Immature natural killer cell (primary cell): ENCODE measurements around the gene DDAH1. TPM values are rescaled to one million over a fixed set of nuclear protein-coding genes. Genes with fewer than 3 reads are reported as not detected.
"Not testable (repeated sequence)": the region's sequence is repeated elsewhere in the genome, so short reads cannot be mapped to it uniquely, and the experiment has no call there.

Source experiments
- DNase-seq, 3 donors: peaks; one replicate each; pipeline ENCODE4 v3.0.0; 2022; ENCODE audit warnings: mixed read lengths in 1 of 3
- H3K27ac Mint-ChIP-seq, 6 donors: one replicate each; pipeline ENCODE4 v1.8.0; 2020; ENCODE audit warnings: mixed read lengths in 6 of 6, mild to moderate bottlenecking in 5 of 6, inconsistent platforms in 4 of 6, moderate library complexity in 3 of 6
- H3K27me3 Mint-ChIP-seq, 3 donors: one replicate each; pipeline ENCODE4 v1.8.0; 2020 to 2021; ENCODE audit warnings: low read depth in 3 of 3, mild to moderate bottlenecking in 3 of 3, mixed read lengths in 3 of 3, moderate library complexity in 3 of 3, inconsistent platforms in 1 of 3
- H3K36me3 Mint-ChIP-seq, 3 donors: one replicate each; pipeline ENCODE4 v1.8.0; 2020; ENCODE audit warnings: mixed read lengths in 3 of 3, inconsistent platforms in 2 of 3, mild to moderate bottlenecking in 2 of 3
- H3K4me1 Mint-ChIP-seq, 2 donors: one replicate each; pipeline ENCODE4 v1.8.0; 2020; ENCODE audit warnings: inconsistent platforms in 2 of 2, mild to moderate bottlenecking in 2 of 2, mixed read lengths in 2 of 2, moderate library complexity in 1 of 2
- H3K4me3 Mint-ChIP-seq, 5 donors: one replicate each; pipeline ENCODE4 v1.8.0; 2020; ENCODE audit warnings: mild to moderate bottlenecking in 5 of 5, mixed read lengths in 5 of 5, inconsistent platforms in 3 of 5, moderate library complexity in 3 of 5
- H3K9me3 Mint-ChIP-seq, 6 donors: one replicate each; pipeline ENCODE4 v1.8.0; 2020; ENCODE audit warnings: mild to moderate bottlenecking in 6 of 6, mixed read lengths in 6 of 6, inconsistent platforms in 4 of 6, moderate library complexity in 3 of 6
- polyA plus RNA-seq, 3 donors: library from polyadenylated mRNA; unstranded; fragments of 300-500 nt; fragmentation: Illumina TruSeq; gene quantifications; one replicate each; pipeline ENCODE4 v1.2.3, GENCODE V29; 2021

The DDAH1 gene
- polyA plus RNA-seq, 3 donors from 2014 or later: not detected

GRCh38 chr1:85363092-85363491 is 101.9 kb downstream of the DDAH1 start:
- Mint-ChIP-seq H3K27ac (no peak overlapping the region), H3K4me3 (no peak overlapping the region), H3K36me3 (no peaks in the 10 kb centered on the region), H3K9me3 (no peaks in the 10 kb centered on the region), H3K27me3 (peaks cover 0 to 10% (median 1%) of the 10 kb centered on the region in 3 donors), H3K4me1 (no peaks in the 10 kb centered on the region)
- DNase-seq: no peak

DNA sequence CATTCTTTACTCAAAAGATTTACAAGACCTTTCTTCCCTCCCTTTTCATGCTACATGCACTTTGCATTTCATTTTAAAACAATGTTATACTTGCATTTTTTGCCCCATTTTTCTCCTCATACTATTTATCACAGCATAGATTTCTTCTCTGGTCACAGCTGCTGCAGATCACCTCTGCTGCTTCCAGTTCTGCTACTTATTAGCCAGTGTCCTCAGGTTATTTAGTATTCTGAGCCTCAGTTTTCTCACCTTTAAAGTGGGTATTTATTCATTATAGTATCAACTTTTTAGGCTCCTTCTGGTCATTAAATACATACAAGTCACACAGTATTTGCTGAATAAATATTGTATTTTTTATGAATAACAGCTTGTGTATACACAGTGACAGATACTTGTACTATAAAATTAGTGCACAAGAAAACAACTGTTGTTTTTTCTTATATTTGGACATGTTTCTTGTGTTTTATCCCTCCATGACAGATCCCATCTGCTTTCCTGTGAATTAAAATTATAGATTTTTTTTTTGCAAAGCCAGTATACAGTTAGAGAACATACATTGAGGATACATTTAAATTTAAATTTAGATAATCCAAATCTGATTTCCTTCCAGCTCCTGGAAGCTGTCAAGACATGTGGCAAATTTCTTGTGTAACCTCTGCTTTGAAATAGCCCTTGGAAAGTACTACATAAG is 103.2 kb downstream of the DDAH1 start:
- Mint-ChIP-seq H3K4me1 (no peaks in the 10 kb centered on the region), H3K4me3 (no peak overlapping the region), H3K27ac (no peak overlapping the region), H3K27me3 (peaks cover 0 to 10% (median 1%) of the 10 kb centered on the region in 3 donors), H3K36me3 (no peaks in the 10 kb centered on the region), H3K9me3 (no peaks in the 10 kb centered on the region)
- no peak for DNase-seq

DNA sequence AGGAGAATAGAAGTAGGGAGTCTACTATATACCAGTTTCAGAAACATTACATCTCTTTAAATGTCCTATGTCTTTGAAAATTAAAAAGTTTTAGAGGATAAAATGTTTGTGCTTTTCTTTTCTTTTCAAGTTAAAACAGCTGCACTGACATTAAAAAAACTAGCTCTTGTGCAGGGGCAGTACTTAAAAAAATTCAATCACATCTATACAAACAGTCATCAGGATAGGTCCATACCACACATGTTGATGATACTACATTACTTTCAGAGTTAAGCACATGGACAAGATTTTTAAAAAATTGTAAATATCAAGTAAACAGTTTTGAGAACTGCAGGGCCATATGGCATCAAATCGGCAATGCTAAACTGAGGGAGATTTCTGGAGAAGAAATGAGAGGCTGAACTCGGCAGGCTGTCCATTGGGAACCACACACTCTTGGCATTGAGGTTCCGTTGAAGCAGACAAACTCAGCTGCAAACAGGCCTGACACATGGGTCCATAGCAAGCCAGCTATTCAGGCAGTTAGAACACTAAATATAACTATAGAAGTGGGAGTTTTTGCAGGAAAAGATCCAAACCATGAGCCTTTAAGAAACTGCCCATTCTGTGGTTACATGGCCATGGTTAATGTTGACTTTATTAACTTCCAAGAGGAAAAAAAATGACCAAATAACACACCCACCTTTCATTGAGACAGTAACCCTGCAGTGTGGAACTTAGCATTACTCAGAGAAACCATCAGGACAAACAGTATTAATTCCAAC is 104.0 kb downstream of the DDAH1 start:
- no peak overlapping the region for H3K4me3 Mint-ChIP-seq
- H3K4me1 Mint-ChIP-seq: no peaks in the 10 kb centered on the region
- no peak overlapping the region for H3K27ac Mint-ChIP-seq
- peaks cover 0 to 10% (median 1%) of the 10 kb centered on the region in 3 donors for H3K27me3 Mint-ChIP-seq
- no peaks in the 10 kb centered on the region for H3K9me3 Mint-ChIP-seq
- DNase-seq: no peak
- H3K36me3 Mint-ChIP-seq: no peaks in the 10 kb centered on the region

GRCh38 chr1:85359874-85360721 is 104.9 kb downstream of the DDAH1 start:
- DNase-seq: no peak
- no peak overlapping the region for H3K27ac Mint-ChIP-seq
- H3K36me3 Mint-ChIP-seq: no peaks in the 10 kb centered on the region
- no peaks in the 10 kb centered on the region for H3K4me1 Mint-ChIP-seq
- no peak overlapping the region for H3K4me3 Mint-ChIP-seq
- H3K9me3 Mint-ChIP-seq: no peaks in the 10 kb centered on the region
- H3K27me3 Mint-ChIP-seq: peaks cover 0 to 10% (median 1%) of the 10 kb centered on the region in 3 donors

GRCh38 chr1:85358702-85359438 is 106.1 kb downstream of the DDAH1 start:
- DNase-seq: no peak
- H3K9me3 Mint-ChIP-seq: no peaks in the 10 kb centered on the region
- no peaks in the 10 kb centered on the region for H3K4me1 Mint-ChIP-seq
- H3K27ac Mint-ChIP-seq: no peak overlapping the region
- peaks cover 0 to 14% (median 1%) of the 10 kb centered on the region in 3 donors for H3K27me3 Mint-ChIP-seq
- H3K36me3 Mint-ChIP-seq: no peaks in the 10 kb centered on the region
- no peak overlapping the region for H3K4me3 Mint-ChIP-seq

GRCh38 chr1:85357817-85358216 is 107.1 kb downstream of the DDAH1 start:
- Mint-ChIP-seq H3K4me1 (no peaks in the 10 kb centered on the region), H3K9me3 (no peaks in the 10 kb centered on the region), H3K4me3 (no peak overlapping the region), H3K27me3 (peaks cover 0 to 11% (median 1%) of the 10 kb centered on the region in 3 donors), H3K27ac (no peak overlapping the region), H3K36me3 (no peaks in the 10 kb centered on the region)
- no peak for DNase-seq

- peaks cover 0 to 9% (median 3%) of the 10 kb centered on the region in 3 donors for H3K27me3 Mint-ChIP-seq
- H3K36me3 Mint-ChIP-seq: no peaks in the 10 kb centered on the region
- no peak for DNase-seq
- no peaks in the 10 kb centered on the region for H3K4me1 Mint-ChIP-seq
- H3K9me3 Mint-ChIP-seq: no peaks in the 10 kb centered on the region
- H3K27ac Mint-ChIP-seq: no peak overlapping the region
- H3K4me3 Mint-ChIP-seq: no peak overlapping the region
These were observed 108.8 kb downstream of the DDAH1 start for GRCh38 chr1:85356130-85356529.

GRCh38 chr1:85352055-85352454 is 112.9 kb downstream of the DDAH1 start:
- Mint-ChIP-seq H3K36me3 (no peaks in the 10 kb centered on the region), H3K9me3 (no peaks in the 10 kb centered on the region), H3K27ac (no peak overlapping the region), H3K4me1 (no peaks in the 10 kb centered on the region), H3K27me3 (peaks cover 0 to 7% (median 3%) of the 10 kb centered on the region in 3 donors), H3K4me3 (no peak overlapping the region)
- DNase-seq: no peak

DNA sequence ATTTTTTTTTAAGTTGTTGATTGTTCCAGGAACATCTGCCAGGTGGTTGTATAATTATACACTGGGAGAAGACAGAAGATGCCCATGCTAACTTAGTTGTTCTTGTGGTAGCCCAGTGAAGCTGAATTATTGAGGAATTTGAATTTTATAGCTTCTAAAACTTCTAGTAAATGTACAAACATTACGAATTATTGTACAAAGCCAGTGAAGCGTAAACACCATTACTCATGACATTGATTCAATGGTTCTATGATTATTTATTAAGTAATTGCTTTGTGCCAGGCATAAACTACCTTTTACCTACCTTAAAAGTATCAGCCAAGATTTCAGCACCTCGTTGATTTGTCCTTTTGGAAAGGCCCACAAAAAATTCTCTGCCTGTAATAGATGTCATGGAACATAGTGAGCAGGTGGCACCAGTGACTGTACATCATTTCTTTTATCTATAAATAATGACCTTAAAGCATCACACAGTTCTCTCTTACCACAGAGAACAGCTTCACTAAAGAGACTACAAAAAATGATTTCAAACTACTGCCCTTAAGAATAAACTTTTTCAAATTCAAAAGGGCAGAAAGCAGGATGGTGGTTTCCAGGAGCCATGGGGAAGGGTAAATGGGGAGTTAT is 113.6 kb downstream of the DDAH1 start:
- no peak overlapping the region for H3K4me3 Mint-ChIP-seq
- no peaks in the 10 kb centered on the region for H3K36me3 Mint-ChIP-seq
- peaks cover 0 to 7% (median 3%) of the 10 kb centered on the region in 3 donors for H3K27me3 Mint-ChIP-seq
- no peak for DNase-seq
- no peaks in the 10 kb centered on the region for H3K4me1 Mint-ChIP-seq
- no peak overlapping the region for H3K27ac Mint-ChIP-seq
- no peaks in the 10 kb centered on the region for H3K9me3 Mint-ChIP-seq

DNA sequence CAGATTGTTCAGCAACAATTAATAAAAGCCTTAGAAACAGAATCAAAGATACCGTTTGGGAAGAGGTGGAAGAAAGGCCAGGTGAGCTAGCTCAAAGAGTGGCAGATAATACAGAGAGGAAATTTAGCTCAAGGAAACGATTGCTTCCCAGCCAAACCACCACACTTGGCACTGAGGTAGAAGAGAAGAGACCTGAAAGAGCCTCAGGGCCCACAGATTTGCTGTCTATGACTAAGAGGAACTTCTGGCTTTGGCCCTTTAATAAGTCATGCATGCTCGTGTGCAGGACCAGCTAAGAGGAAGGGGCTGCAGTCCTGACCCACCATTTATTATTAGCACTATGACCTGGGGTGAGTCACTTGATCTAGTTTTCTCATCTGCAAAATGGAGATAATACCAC is 115.7 kb downstream of the DDAH1 start:
- no peak for DNase-seq
- H3K9me3 Mint-ChIP-seq: no peaks in the 10 kb centered on the region
- no peaks in the 10 kb centered on the region for H3K36me3 Mint-ChIP-seq
- no peaks in the 10 kb centered on the region for H3K4me1 Mint-ChIP-seq
- no peak overlapping the region for H3K27ac Mint-ChIP-seq
- H3K27me3 Mint-ChIP-seq: peaks cover 0 to 7% (median 4%) of the 10 kb centered on the region in 3 donors
- no peak overlapping the region for H3K4me3 Mint-ChIP-seq

GRCh38 chr1:85347908-85348307 is 117.1 kb downstream of the DDAH1 start:
- Mint-ChIP-seq H3K27me3 (peaks cover 0 to 7% (median 4%) of the 10 kb centered on the region in 3 donors), H3K4me3 (no peak overlapping the region), H3K27ac (no peak overlapping the region), H3K36me3 (no peaks in the 10 kb centered on the region), H3K4me1 (no peaks in the 10 kb centered on the region), H3K9me3 (no peaks in the 10 kb centered on the region)
- no peak for DNase-seq

DNA sequence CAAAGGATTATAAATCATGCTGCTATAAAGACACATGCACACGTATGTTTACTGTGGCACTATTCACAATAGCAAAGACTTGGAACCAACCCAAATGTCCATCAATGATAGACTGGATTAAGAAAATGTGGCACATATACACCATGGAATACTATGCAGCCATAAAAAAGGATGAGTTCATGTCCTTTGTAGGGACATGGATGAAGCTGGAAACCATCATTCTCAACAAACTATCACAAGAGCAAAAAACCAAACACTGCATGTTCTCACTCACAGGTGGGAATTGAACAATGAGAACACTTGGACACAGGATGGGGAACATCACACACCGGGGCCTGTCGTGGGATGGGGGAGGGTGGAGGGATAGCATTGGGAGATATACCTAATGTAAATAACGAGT is 117.7 kb downstream of the DDAH1 start:
- H3K27ac Mint-ChIP-seq, H3K9me3 Mint-ChIP-seq, H3K4me3 Mint-ChIP-seq, DNase-seq, H3K36me3 Mint-ChIP-seq, H3K27me3 Mint-ChIP-seq, H3K4me1 Mint-ChIP-seq: not testable (repeated sequence)

DNA sequence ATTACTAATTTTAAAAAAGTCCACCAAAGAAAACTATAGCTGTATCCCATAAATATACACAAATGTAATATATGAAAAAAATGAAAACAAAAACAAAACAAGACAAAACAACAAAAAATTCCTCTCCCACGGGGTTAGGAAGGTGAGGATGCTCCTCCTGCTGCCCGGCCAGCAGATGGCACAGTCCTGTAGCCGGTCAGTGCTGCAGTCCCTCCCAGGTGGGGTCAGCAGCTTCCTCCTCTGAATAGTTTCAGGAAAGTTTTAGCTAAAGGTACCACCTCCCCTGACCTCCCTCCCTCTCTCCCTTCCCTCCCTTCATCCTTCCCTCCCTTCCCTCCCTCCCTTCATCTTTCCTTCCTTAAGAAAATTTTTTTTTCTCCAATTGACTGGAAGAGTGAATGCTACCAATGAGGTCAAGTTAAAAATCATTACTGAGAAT is 120.7 kb downstream of the DDAH1 start:
- Mint-ChIP-seq H3K4me3 (no peak overlapping the region), H3K9me3 (peaks cover 0 to 2% (median 0%) of the 10 kb centered on the region in 6 donors), H3K27ac (no peak overlapping the region), H3K4me1 (no peaks in the 10 kb centered on the region), H3K27me3 (peaks cover 0 to 8% (median 3%) of the 10 kb centered on the region in 3 donors), H3K36me3 (no peaks in the 10 kb centered on the region)
- DNase-seq: no peak
